Smooth muscle cell of the brain vasculature (primary cell): Measurements from ENCODE around the gene CCR4.
"Not testable (repeated sequence)": the region's sequence is repeated elsewhere in the genome, so short reads cannot be mapped to it uniquely, and the experiment has no call there.

Experiments
- DNase-seq: peaks from one replicate; pipeline ENCODE4 v3.0.0-alpha.2; 2012; ENCODE audit warnings: low read depth, low spot score

CCR4 gene

DNA sequence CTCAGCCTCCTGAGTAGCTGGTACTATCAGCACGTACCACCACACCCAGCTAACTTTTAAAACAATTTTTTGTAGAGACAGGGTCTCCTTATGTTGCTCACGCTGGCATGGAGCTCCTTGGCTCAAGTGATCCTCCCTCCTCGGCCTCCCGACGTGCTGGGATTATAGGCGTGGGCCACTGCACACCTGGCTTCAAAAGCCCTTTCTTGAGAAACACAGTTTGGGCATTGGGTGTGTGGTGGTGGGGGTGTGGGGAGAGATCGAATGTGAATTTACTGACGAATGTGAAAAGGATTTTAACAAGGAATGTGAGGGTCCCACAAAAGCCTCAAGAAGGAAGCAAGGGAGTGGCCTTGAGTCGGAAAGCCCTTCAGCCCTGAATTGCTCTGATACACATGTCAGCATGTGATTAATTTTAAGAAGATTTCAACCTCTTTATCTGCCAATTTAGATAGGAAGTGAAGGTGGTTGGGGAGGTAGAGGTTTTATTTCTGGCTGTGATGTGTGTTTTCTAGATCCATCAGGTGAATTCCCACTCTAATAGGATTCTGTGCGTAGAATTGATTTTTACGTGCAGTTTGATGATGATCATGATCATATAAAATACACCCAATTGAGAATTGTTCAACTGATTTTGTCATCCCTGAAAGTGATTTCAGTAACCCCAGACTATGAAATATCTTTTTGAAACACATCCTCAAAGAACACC, 1.1 kb downstream of the CCR4 start:
- no peak for DNase-seq

DNA sequence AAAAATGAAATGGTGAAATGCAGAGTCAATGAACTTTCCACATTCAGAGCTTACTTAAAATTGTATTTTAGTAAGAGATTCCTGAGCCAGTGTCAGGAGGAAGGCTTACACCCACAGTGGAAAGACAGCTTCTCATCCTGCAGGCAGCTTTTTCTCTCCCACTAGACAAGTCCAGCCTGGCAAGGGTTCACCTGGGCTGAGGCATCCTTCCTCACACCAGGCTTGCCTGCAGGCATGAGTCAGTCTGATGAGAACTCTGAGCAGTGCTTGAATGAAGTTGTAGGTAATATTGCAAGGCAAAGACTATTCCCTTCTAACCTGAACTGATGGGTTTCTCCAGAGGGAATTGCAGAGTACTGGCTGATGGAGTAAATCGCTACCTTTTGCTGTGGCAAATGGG, 3.1 kb downstream of the CCR4 start:
- DNase-seq, result no peak

- no peak for DNase-seq
Measured at GRCh38 chr3:32956750-32957570, 5.5 kb downstream of the CCR4 start.

DNA sequence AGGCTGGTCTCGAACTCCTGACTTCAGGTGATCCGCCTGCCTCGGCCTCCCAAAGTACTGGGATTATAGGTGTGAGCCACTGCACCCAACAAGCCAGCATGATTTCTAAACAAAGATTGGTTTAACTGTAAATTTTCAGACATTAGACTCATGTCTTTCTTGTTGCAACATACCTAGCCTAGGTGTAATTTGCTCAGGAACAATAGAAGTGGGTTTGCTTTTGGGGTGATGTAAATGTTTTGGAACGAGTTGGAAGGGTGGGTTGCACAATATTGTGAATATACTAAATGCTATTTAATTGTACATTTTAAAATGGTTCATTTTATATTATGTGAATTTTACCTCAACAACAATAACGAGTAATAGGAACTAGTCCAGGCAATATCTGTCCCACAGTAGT, 7.1 kb downstream of the CCR4 start:
- no peak for DNase-seq

DNA sequence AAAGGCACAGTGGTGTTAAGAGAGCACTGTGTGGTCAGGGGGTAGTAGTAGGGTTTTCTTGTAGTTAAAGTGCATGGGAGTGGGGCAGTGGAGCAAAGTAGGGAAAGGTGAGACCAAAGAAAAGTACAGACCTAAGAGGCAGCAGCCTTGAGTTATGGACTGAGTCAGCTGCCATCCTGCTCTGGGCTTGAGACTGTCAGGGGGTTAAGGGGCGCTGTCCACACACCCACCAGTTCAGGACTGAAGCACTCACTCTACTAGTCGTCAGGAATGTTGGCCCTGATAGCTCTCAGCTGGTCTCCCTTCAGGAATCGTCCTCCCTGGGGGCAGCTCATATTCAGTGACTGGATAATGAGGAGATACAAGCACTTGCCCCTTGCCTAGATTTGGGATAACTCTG, 7.9 kb downstream of the CCR4 start:
- DNase-seq, result no peak

- no peak for DNase-seq
Measured at GRCh38 chr3:32960404-32961170, 9.1 kb downstream of the CCR4 start.

- no peak for DNase-seq
Measured at GRCh38 chr3:32961189-32961715, 9.8 kb downstream of the CCR4 start.

GRCh38 chr3:32963871-32964270, 12.4 kb downstream of the CCR4 start:
- no peak for DNase-seq

GRCh38 chr3:32964781-32965180, 13.3 kb downstream of the CCR4 start:
- not testable (repeated sequence) for DNase-seq

DNA sequence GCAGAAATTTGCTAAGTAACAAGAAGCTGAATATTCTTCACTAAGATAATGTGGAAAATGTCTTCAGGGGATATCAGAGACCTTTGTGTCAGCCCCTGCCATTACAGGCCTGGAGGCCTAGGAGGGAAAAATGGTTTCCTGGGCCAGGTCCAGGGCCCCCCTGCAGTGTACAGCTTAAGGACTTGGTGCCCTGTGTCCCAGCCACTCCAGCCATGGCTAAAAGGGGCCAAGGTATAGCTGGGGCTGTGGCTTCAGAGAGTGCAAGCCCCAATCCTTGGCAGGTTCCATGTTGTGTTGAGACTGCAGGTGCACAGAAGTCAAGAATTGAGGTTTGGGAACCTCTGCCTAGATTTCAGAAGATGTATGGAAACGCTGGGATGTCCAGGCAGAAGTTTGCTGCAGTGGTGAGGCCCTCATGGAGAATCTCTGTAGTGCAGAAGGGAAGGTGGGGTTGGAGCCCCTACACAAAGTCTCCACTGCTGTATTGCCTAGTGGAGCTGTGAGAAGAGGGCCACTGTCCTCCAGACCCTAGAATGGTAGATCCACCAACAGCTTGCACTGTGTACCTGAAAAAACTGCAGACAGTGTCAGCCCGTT, 14.3 kb downstream of the CCR4 start:
- DNase-seq, result not testable (repeated sequence)

GRCh38 chr3:32966627-32967026, 15.2 kb downstream of the CCR4 start:
- DNase-seq, result not testable (repeated sequence)

- DNase-seq, result no peak
Measured at GRCh38 chr3:32968166-32968919, 16.9 kb downstream of the CCR4 start.

DNA sequence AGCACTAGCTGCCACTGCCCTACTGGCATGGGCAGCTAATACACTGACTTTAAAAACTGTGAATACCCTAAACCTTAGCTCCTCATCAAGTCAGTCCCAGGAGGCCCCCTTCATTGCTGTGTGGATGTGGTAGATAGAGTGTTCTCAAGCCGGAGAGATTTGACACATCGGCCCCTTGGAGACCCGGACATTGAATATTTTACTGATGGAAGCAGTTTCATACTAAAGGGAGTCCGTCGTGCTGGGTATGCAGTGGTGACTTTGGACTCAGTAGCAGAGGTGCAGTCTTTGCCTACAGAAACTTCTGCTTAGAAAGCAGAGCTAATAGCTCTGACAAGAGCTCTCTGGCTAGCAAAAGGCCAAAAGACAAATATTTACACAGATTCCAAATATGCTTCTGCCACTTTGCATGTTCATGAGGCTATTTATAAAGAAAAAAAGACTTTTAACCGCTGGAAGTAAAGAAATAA, 17.5 kb downstream of the CCR4 start:
- DNase-seq, result no peak

GRCh38 chr3:32969656-32970055, 18.2 kb downstream of the CCR4 start:
- no peak for DNase-seq

DNA sequence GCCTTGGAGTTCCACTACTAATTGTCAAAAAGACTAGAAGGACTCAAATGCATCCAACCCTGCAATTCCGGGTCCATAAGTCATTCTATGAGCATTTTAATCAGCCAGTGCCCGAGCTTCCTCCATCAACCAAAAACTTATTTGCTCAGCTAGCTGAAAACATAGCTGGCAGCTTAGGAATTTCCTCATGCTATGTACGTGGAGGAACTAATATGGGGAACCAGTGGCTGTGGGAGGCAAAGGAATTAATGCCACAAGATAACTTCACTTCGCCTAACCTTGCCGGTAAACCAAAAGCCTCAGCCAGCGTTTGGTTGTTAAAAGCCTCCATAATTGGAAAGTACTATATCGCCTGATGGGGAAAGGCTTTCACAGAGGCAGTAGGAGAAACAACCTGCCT, 19.8 kb downstream of the CCR4 start:
- DNase-seq, result not testable (repeated sequence)

- no peak for DNase-seq
Measured at GRCh38 chr3:32972482-32973146, 21.2 kb downstream of the CCR4 start.

- DNase-seq, result no peak
Measured at GRCh38 chr3:32973982-32974381, 22.5 kb downstream of the CCR4 start.

GRCh38 chr3:32975891-32976595, 24.6 kb downstream of the CCR4 start:
- DNase-seq, result no peak

DNA sequence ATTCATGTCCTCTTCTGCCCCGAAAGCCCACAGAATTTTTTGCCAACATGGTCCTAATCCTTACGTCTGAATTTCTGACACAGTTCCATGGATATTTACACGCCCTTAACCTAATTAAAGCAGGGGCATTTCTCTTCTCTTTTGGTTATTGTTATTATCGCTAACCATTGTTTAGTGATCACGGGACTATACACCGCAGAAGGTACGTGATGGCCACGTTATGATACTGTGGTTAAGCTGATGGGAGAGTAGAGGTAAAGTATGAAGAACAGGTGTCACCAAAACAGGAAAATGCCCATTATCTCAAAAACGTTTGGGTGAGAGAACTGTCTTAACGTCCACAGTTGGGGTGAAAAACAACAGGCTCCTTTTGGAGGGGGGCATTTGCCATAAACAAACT, 26.4 kb downstream of the CCR4 start:
- no peak for DNase-seq

GRCh38 chr3:32978331-32978730, 26.9 kb downstream of the CCR4 start:
- no peak for DNase-seq
